Caco-2 (cell line): ENCODE data around the gene PGAM2. TPM values are rescaled to one million over a fixed set of nuclear protein-coding genes. Genes with fewer than 3 reads are reported as not detected.

Experiments
- BruUV-seq: library from RNA; stranded (reverse); fragments of 400-500 nt; replicated peaks from 2 replicates; lab custom pipeline; 2021; lab: Mats Ljungman, UMichigan
- CTCF ChIA-PET: fragments of 300-600 bp; sonication (Branson Sonifier 250); formaldehyde crosslinking; loops from one replicate; lab custom pipeline; 2022; ENCODE audit warnings: antibody characterized with exemption; lab: Charles Lee
- POLR2A ChIA-PET: fragments of 300-600 bp; sonication (Branson Sonifier 250); formaldehyde crosslinking; loops from one replicate; lab custom pipeline; 2022; ENCODE audit warnings: antibody characterized with exemption; lab: Charles Lee
- DNase-seq, 2 experiments: peaks; one replicate each; pipeline versions ENCODE4 v3.0.0 to v3.0.0-alpha.2; 2020 to 2022
- H3K27me3 ChIP-seq: replicated peaks from 2 replicates; pipeline ENCODE4 v1.6.0; 2011; ENCODE audit warnings: low read length; ENCODE audit not compliant: control insufficient read depth, insufficient read depth
- H3K36me3 ChIP-seq: 2 replicates; pipeline ENCODE4 v1.5.1; 2011; ENCODE audit warnings: low read length; ENCODE audit not compliant: control insufficient read depth, insufficient read depth
- H3K4me1 ChIP-seq: fragments of 250-450 bp; sonication (Bioruptor Pico); 2 replicates; pipeline ENCODE4 v1.5.1; 2020; ENCODE audit warnings: mild to moderate bottlenecking
- H3K4me3 ChIP-seq: 2 replicates; pipeline ENCODE4 v1.5.1; 2011; ENCODE audit warnings: low read depth, mild to moderate bottlenecking, control low read depth, low read length
- H3K9me3 ChIP-seq: fragments of 250-450 bp; sonication (Bioruptor Pico); 2 replicates; pipeline ENCODE4 v1.5.1; 2020; ENCODE audit warnings: mild to moderate bottlenecking, moderate library complexity
- H3K27ac Mint-ChIP-seq: one replicate; pipeline ENCODE4 v1.8.0; 2022; ENCODE audit warnings: mixed read lengths; ENCODE audit not compliant: unreplicated experiment
- H3K27me3 Mint-ChIP-seq: one replicate; pipeline ENCODE4 v1.8.0; 2022; ENCODE audit warnings: mixed read lengths; ENCODE audit not compliant: insufficient read depth, unreplicated experiment
- H3K36me3 Mint-ChIP-seq: one replicate; pipeline ENCODE4 v1.8.0; 2022; ENCODE audit warnings: mild to moderate bottlenecking, mixed read lengths; ENCODE audit not compliant: insufficient read depth, unreplicated experiment
- H3K4me1 Mint-ChIP-seq: one replicate; pipeline ENCODE4 v1.8.0; 2022; ENCODE audit warnings: low read depth, mixed read lengths; ENCODE audit not compliant: unreplicated experiment
- H3K4me3 Mint-ChIP-seq: one replicate; pipeline ENCODE4 v1.8.0; 2022; ENCODE audit warnings: mild to moderate bottlenecking, moderate library complexity, mixed read lengths; ENCODE audit not compliant: unreplicated experiment
- H3K9me3 Mint-ChIP-seq: one replicate; pipeline ENCODE4 v1.8.0; 2022; ENCODE audit warnings: mixed read lengths; ENCODE audit not compliant: unreplicated experiment
- intact Hi-C: fragments of 100-400 bp; cut with micrococcal nuclease; formaldehyde crosslinking; loops from one replicate; pipeline ENCODE4 v1.10.0; 2022; ENCODE audit not compliant: unreplicated experiment
- total RNA-seq: library from RNA; stranded (reverse); gene quantifications from 2 replicates; pipeline ENCODE4 v1.2.3, GENCODE V29; 2022
- TF ChIP-seq, protein P1 (sequence below), 2 experiments: fragments of 200-600 bp in 1 of 2; IDR thresholded peaks; 1 replicate in 1 of 2; 2 replicates in 1 of 2; pipeline versions ENCODE4 v1.5.1 to v1.8.0; 2011 to 2022; ENCODE audit warnings: antibody characterized with exemption in 1 of 2, control low read depth in 1 of 2, inconsistent platforms in 1 of 2, low read depth in 1 of 2, low read length in 1 of 2, mild to moderate bottlenecking in 1 of 2, moderate library complexity in 1 of 2; ENCODE audit not compliant: insufficient read depth in 1 of 2, severe bottlenecking in 1 of 2, unreplicated experiment in 1 of 2

PGAM2 gene
- total RNA-seq, 1 experiment from 2014 or later: not detected

GRCh38 chr7:44102846-44103565 is 37.6 kb upstream of the PGAM2 start:
- no TSS peak for BruUV-seq
- DNase-seq: no peak
- Histone ChIP-seq H3K4me3 (no peak overlapping the region), H3K9me3 (no peaks in the 10 kb centered on the region), H3K36me3 (no peaks in the 10 kb centered on the region), H3K4me1 (no peaks in the 10 kb centered on the region; the same call in 1 of the 2 replicates), H3K27me3 (no peaks in the 10 kb centered on the region; the same call in 1 of the 2 replicates)
- H3K27me3 Mint-ChIP-seq: no peaks in the 10 kb centered on the region
- POLR2A ChIA-PET: no interaction called here
- H3K36me3 Mint-ChIP-seq: peaks cover 2% of the 10 kb centered on the region
- H3K27ac Mint-ChIP-seq: no peak overlapping the region
- no peaks in the 10 kb centered on the region for H3K4me1 Mint-ChIP-seq
- intact Hi-C loops: no loop called here
- TF ChIP-seq, protein P1, sequence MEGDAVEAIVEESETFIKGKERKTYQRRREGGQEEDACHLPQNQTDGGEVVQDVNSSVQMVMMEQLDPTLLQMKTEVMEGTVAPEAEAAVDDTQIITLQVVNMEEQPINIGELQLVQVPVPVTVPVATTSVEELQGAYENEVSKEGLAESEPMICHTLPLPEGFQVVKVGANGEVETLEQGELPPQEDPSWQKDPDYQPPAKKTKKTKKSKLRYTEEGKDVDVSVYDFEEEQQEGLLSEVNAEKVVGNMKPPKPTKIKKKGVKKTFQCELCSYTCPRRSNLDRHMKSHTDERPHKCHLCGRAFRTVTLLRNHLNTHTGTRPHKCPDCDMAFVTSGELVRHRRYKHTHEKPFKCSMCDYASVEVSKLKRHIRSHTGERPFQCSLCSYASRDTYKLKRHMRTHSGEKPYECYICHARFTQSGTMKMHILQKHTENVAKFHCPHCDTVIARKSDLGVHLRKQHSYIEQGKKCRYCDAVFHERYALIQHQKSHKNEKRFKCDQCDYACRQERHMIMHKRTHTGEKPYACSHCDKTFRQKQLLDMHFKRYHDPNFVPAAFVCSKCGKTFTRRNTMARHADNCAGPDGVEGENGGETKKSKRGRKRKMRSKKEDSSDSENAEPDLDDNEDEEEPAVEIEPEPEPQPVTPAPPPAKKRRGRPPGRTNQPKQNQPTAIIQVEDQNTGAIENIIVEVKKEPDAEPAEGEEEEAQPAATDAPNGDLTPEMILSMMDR (IDR thresholded peaks at IDR 0.05; ENCODE audit: insufficient read depth in 1 of 2, low read depth in 1 of 2, low read length in 1 of 2, severe bottlenecking in 1 of 2, unreplicated experiment in 1 of 2): no peak
- H3K9me3 Mint-ChIP-seq: no peaks in the 10 kb centered on the region
- no peak overlapping the region for H3K4me3 Mint-ChIP-seq
- CTCF ChIA-PET: no interaction called here

DNA sequence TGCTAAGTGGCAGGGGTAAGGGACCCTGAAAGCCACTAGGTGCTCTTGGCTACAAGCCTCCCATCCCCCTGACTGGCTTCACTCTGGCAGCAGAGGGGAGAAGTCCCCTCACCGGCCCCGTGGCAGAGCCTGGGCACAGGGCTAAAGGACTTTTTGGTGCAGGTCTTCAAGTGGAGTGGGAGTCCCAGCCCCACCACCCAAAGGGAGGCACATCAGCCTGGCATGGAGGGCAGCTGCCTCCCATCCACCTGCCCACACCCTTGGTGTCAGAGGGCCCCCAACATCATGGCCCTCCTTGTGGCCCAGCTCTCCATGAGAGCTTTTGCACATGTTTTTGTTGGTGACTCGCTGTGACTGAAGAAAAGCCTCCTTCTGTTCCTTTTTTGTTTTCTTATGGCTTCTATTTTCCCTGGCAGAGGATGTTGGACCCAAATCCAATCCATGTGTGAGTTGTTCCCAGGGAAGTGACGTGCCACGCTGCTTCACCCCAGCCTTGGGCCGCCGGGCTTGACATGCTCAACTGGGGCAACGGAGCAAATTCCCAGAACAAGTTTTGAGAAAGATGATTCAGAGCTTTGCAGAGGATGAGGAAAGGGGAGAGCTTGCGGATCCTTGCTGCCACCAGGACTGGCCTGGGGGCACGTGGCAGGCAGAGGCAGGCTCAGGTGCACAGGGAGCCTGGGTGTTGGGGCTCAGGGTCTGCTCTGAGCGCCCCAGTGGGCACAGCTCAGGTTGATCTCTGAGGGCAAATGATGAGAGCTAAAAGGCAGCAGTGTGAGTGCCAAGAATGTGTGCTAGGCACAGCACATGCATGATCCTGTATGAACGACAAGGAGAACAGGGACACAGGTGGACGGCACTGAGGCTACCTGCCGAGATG is 36.8 kb upstream of the PGAM2 start:
- H3K4me1 ChIP-seq: no peaks in the 10 kb centered on the region; the same call in 1 of the 2 replicates
- no peaks in the 10 kb centered on the region for H3K36me3 ChIP-seq
- no peaks in the 10 kb centered on the region for H3K9me3 Mint-ChIP-seq
- ChIA-PET CTCF (interaction anchor here (0.6 kb wide), 1 partner anchor 270 kb away, joined by 3 read pairs; no protein-coding TSS in a partner anchor), POLR2A (no interaction called here)
- no peak overlapping the region for H3K27ac Mint-ChIP-seq
- H3K27me3 Mint-ChIP-seq: no peaks in the 10 kb centered on the region
- no peaks in the 10 kb centered on the region for H3K36me3 Mint-ChIP-seq
- intact Hi-C loops: no loop called here
- H3K4me3 ChIP-seq: no peak overlapping the region
- no peaks in the 10 kb centered on the region for H3K4me1 Mint-ChIP-seq
- TF ChIP-seq, protein P1 (IDR thresholded peaks at IDR 0.05; ENCODE audit: insufficient read depth in 1 of 2, low read depth in 1 of 2, low read length in 1 of 2, severe bottlenecking in 1 of 2, unreplicated experiment in 1 of 2): no peak
- H3K27me3 ChIP-seq: no peaks in the 10 kb centered on the region; the same call in 1 of the 2 replicates
- no TSS peak for BruUV-seq
- no peak for DNase-seq
- H3K4me3 Mint-ChIP-seq: no peak overlapping the region
- no peaks in the 10 kb centered on the region for H3K9me3 ChIP-seq

DNA sequence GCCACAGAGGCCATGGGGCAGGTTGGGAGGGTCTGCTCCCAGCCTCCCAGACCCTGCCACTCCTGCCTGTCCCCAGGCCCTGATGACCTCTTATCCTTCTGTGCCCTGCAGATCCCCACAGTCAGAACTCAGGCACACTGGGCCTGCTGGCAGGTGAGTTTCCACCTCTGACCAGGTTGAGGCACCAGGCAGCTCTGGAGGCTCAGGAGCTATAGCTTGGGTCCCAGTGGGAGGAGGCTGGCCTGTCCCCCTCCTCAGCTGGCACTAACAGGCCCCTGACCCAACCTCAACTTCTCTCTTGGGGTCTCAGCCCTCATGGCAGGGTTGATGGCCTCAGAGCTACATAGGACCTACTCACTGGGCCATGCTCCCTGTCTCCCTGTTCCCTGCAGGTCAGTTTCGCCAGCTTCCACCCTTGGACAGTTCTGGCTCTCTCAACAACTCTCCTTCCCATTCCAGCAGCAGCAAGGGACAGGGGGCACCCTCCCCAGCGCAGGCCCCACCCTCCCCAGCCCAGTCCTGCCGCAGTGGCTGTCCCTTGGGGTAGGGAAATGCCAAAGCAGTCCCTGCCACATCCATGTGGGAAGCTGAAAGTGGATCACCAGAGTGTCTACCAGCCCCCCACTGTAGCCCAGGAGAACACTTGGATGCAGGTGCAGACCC is 36.1 kb upstream of the PGAM2 start:
- CTCF ChIA-PET: interaction anchor here (0.6 kb wide), 1 partner anchor 271 kb away, joined by 3 read pairs; no protein-coding TSS in a partner anchor
- Mint-ChIP-seq H3K4me3 (no peak overlapping the region), H3K27me3 (no peaks in the 10 kb centered on the region), H3K27ac (no peak overlapping the region), H3K36me3 (no peaks in the 10 kb centered on the region), H3K9me3 (no peaks in the 10 kb centered on the region), H3K4me1 (no peaks in the 10 kb centered on the region)
- no peaks in the 10 kb centered on the region; the same call in 1 of the 2 replicates for H3K27me3 ChIP-seq
- no peaks in the 10 kb centered on the region for H3K36me3 ChIP-seq
- DNase-seq: no peak
- POLR2A ChIA-PET: no interaction called here
- no peaks in the 10 kb centered on the region for H3K9me3 ChIP-seq
- no TSS peak for BruUV-seq
- H3K4me3 ChIP-seq: no peak overlapping the region
- intact Hi-C loops: no loop called here
- no peaks in the 10 kb centered on the region; the same call in 1 of the 2 replicates for H3K4me1 ChIP-seq
- TF ChIP-seq, protein P1 (IDR thresholded peaks at IDR 0.05; ENCODE audit: insufficient read depth in 1 of 2, low read depth in 1 of 2, low read length in 1 of 2, severe bottlenecking in 1 of 2, unreplicated experiment in 1 of 2): no peak
